Panc1 (cell line): ENCODE measurements around the gene COMMD4. TPM values are rescaled to one million over a fixed set of nuclear protein-coding genes. Genes with fewer than 3 reads are reported as not detected.

Experiments used
- microRNA-seq: library from miRNA; unstranded; fragments of <30 nt; microRNA quantifications from one replicate; pipeline ENCODE4 v1.1.0, GENCODE V29; 2020; ENCODE audit not compliant: unreplicated experiment
- total RNA-seq: library from RNA; stranded (reverse); gene quantifications from one replicate; pipeline ENCODE4 v1.2.1, GENCODE V29; 2021; ENCODE audit not compliant: unreplicated experiment

COMMD4 gene
- total RNA-seq, 1 experiment from 2014 or later: 250 TPM

Small RNA genes lying within 50 kb of the gene (microRNA-seq; reads per million reads assigned to microRNA genes)
- not detected for gene MIR631

Other genes starting within 250 kb of the COMMD4 start
- gene C15orf39, start 134.2 kb upstream of the COMMD4 start, total RNA-seq: 17.6 TPM
- gene GOLGA6C, start 77.7 kb upstream of the COMMD4 start, total RNA-seq: not detected
- gene GOLGA6D, start 53.2 kb upstream of the COMMD4 start, total RNA-seq: not detected
- 3.4 TPM for gene NEIL1, start 11.0 kb downstream of the COMMD4 start, total RNA-seq
- gene MAN2C1, start 32.5 kb downstream of the COMMD4 start, total RNA-seq: 127 TPM
- 107 TPM for gene SIN3A, start 115.6 kb downstream of the COMMD4 start, total RNA-seq
- 38.4 TPM for gene PTPN9, start 243.3 kb downstream of the COMMD4 start, total RNA-seq